NOMO-1 treated with DMSO at 0.1 percent for 48 hours (cell line): ENCODE results near the gene RTP5.
"Not testable (repeated sequence)": the region's sequence is repeated elsewhere in the genome, so short reads cannot be mapped to it uniquely, and the experiment has no call there.

Experiments used
- DNase-seq: peaks from one replicate; lab custom pipeline; 2025; ENCODE audit not compliant: unreplicated experiment; lab: John Stamatoyannopoulos, UW

The RTP5 gene

GRCh38 chr2:241922411-241922810 is 52.9 kb downstream of the RTP5 start:
- DNase-seq: no peak

GRCh38 chr2:241922816-241923601 is 53.5 kb downstream of the RTP5 start:
- DNase-seq: not testable (repeated sequence)
